ENCODE data around the gene DTD1.

DNA sequence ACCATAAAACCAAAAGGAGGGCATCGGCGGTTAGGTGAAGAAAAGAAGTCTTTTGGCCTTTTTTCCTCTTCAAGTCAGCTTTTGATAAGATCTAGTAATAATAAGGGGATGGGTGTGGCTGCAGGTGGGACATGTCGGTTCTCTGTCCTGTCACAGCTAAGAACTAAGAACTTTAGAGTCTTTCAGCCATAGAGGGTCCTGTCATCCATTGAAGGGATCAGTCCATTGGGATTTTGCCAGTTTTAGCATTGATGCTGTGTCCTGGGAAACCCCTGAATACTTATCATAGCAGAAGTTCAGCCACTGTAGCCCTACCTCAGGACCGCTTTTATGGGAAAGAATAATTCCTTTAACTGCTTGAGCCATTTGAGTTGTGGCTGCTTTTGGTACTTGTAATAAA, 207.5 kb downstream of the DTD1 start:
- TF ChIP-seq POLR2A (IDR thresholded peaks at IDR 0.05) (no peak), CTCF (IDR thresholded peaks at IDR 0.05) (no peak)
